Right lobe of liver (tissue), 6 donors: ENCODE measurements around the gene DTNB. TPM values are rescaled to one million over a fixed set of nuclear protein-coding genes. Genes with fewer than 3 reads are reported as not detected.
A peak's percentile ranks its signal among the peaks of the same experiment; 100 is the strongest.

Experiments used
- ATAC-seq, 4 donors: fragments of 200-7000 bp; cut with Tn5 transposase; one replicate each; pipeline ENCODE4 v1.9.1; 2020; ENCODE audit warnings: mild to moderate bottlenecking in 4 of 4, moderate library complexity in 4 of 4
- DNase-seq, 3 donors: peaks; one replicate each; pipeline ENCODE4 v3.0.0-alpha.2; 2020
- H3K27ac ChIP-seq, 3 donors: fragments of 200-600 bp; one replicate each; pipeline ENCODE4 v1.8.0; 2022
- H3K27me3 ChIP-seq, 2 donors: fragments of 200-600 bp; one replicate each; pipeline ENCODE4 v1.8.0; 2022
- H3K36me3 ChIP-seq, 4 donors: fragments of 200-600 bp; sonication (generic) in 1 of 4; one replicate each; pipeline versions ENCODE4 v1.5.1 to v1.8.0; 2017 to 2022; ENCODE audit warnings: control low read depth in 1 of 4
- H3K4me1 ChIP-seq, 4 donors: fragments of 200-600 bp; sonication (generic) in 1 of 4; one replicate each; pipeline versions ENCODE4 v1.5.1 to v1.8.0; 2017 to 2022; ENCODE audit warnings: control low read depth in 1 of 4
- H3K4me3 ChIP-seq, 3 donors: fragments of 200-600 bp; one replicate each; pipeline ENCODE4 v1.8.0; 2022
- H3K9me3 ChIP-seq, 4 donors: fragments of 200-600 bp; sonication (generic) in 1 of 4; one replicate each; pipeline versions ENCODE4 v1.5.1 to v1.8.0; 2017 to 2022; ENCODE audit warnings: control low read depth in 1 of 4
- POLR2A ChIP-seq: fragments of 450-650 bp; IDR thresholded peaks from one replicate; pipeline ENCODE4 v1.6.1; 2017; ENCODE audit warnings: antibody characterized with exemption, mild to moderate bottlenecking
- WGBS: methylation state at CpG from one replicate; pipeline ENCODE4 v1.1.6; 2018; ENCODE audit warnings: low coverage, low lambda C conversion rate; ENCODE audit not compliant: insufficient coverage; ENCODE audit errors: missing lambda C conversion rate; 5-methylcytosine and 5-hydroxymethylcytosine counted together
- intact Hi-C, 2 donors: fragments of 100-400 bp; cut with DNase I; formaldehyde crosslinking; loops; one replicate each; pipeline versions ENCODE4 v1.11.2 to v1.14.1; 2022
- total RNA-seq, 6 experiments: library from RNA; depleted of rRNA in 2 of 6; stranded (reverse); fragments of >200 nt in 2 of 6; fragmentation: NEBNext Ultra II Directional in 3 of 6; extraction: Animal tissue kit (Norgen Biotek cat#: 25700) in 3 of 6; gene quantifications; one replicate each; pipeline versions ENCODE4 v1.1.0 to v1.2.4, GENCODE V29; 2016 to 2023
- TF ChIP-seq, protein P1 (sequence below), 4 donors: fragments of 200-600 bp in 3 of 4; fragments of 450-650 bp in 1 of 4; IDR thresholded peaks; one replicate each; pipeline versions ENCODE4 v1.5.1 to v1.8.0; 2016 to 2022; ENCODE audit warnings: antibody characterized with exemption in 4 of 4, mild to moderate bottlenecking in 2 of 4
- donor health status: DM: no; HTN: yes; CAD: no.
- donor health status: DM: no; HTN: no; CAD: no.
- donor health status: DM: no; HTN: no; CAD: no.
- donor health status: DM: no; HTN: yes; CAD: no.
- donor health status: DM: no; HTN: yes; CAD: no.

The DTNB gene
- total RNA-seq, 6 experiments from 2014 or later = 7.0 to 10.3 (median 8.8) TPM

DNA sequence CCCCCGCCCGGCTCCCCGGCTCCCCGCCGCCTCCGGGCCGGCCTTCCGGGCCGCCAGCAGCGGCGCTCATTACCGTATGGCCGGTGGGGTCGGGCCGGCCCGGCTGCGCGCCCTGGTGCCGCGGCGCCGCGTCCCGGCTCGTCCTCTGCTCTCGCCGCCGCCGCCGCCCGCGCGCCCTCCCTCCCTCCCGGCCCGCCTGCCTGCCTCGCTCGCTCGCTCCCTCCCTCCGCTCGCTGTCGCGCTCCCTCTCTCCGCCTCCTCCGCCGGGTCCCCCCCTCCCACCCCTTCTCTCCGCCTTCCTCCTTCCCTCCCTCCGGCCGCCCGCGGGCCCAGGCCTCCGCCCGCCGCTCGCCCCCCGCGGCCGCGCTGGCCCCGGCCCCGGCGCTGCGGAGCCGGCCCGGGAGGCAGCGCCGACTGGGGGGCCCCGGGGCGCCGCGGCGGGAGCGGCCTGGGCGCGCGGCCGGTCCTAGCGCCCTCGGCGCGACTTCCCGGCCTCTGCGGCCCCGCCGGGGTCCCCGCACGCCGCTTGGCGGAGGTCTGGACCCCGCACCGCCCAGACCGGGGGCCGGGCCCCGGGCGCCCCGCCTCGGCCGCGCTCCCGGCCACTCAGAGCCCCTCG lies 331.5 kb downstream of the DTNB start, which contains the start of gene DNMT3A:
Gene DNMT3A (minus strand): TSS at position 173 of the 619 bp plus-strand sequence. CDS start 27,941 bp downstream, outside the sequence.
- peaks cover 0 to 3% (median 0%) of the 10 kb centered on the region in 4 donors for H3K4me1 ChIP-seq
- no peaks in the 10 kb centered on the region for H3K27me3 ChIP-seq
- peak; percentile 76 to 80 (median 80) for DNase-seq
- intact Hi-C loops = no loop called here
- WGBS = 0% methylated on average over 4 of the region's 100 CpGs
- H3K27ac ChIP-seq = peak within 1 kb of the TSS in 2 of 3 donors; percentile 36 to 67
- H3K9me3 ChIP-seq = no peaks in the 10 kb centered on the region
- ATAC-seq = peak; percentile 43 to 66 (median 62)
- TF ChIP-seq, protein P1, sequence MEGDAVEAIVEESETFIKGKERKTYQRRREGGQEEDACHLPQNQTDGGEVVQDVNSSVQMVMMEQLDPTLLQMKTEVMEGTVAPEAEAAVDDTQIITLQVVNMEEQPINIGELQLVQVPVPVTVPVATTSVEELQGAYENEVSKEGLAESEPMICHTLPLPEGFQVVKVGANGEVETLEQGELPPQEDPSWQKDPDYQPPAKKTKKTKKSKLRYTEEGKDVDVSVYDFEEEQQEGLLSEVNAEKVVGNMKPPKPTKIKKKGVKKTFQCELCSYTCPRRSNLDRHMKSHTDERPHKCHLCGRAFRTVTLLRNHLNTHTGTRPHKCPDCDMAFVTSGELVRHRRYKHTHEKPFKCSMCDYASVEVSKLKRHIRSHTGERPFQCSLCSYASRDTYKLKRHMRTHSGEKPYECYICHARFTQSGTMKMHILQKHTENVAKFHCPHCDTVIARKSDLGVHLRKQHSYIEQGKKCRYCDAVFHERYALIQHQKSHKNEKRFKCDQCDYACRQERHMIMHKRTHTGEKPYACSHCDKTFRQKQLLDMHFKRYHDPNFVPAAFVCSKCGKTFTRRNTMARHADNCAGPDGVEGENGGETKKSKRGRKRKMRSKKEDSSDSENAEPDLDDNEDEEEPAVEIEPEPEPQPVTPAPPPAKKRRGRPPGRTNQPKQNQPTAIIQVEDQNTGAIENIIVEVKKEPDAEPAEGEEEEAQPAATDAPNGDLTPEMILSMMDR (IDR thresholded peaks at IDR 0.05) = no peak
- peak; percentile 23 for TF ChIP-seq POLR2A
- peak within 1 kb of the TSS; percentile 59 to 80 (median 65) for H3K4me3 ChIP-seq
- no peaks in the 10 kb centered on the region for H3K36me3 ChIP-seq

DNA sequence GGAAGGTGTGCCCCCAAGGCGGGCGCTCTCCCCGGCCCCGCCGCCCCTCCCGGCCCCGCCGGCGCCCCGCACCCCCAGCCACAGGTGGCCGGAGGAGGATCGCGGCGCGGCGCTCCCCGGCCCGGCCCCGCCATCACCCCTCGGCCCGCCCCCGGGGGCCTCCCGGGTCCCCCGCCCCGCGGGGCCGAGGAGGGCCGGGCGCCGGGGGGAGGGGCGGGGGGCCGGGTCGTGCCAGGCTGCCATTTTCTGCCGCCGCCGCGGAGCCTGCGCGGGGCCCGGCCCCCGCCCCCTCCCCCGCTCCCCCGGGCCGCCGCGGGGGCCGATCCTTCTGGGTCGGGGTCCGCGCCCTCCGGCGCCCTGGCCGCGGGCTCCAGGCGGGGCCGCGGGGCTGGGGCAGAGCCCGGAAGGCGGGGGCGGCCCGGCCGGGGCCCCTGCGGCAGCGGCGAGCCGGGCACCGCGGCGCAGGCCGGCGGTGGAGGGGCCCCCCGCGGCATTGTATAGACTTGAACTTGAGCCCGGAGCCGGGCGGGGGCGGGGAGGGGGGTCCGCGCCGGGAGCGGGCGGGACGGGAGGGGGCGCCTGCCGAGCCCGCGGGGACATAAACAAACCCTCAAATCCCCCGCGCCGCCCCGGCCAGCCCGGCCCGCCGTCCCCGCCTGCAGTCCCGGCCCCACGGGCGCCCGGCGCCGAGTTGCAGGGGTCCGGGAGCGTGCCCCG lies 332.2 kb downstream of the DTNB start:
- DNase-seq = peak in 1 of 3 donors; percentile 46
- no CpG with 5 or more reads among the region's 104 CpGs for WGBS
- Histone ChIP-seq H3K4me1 (peaks cover 0 to 3% (median 0%) of the 10 kb centered on the region in 4 donors), H3K36me3 (no peaks in the 10 kb centered on the region), H3K4me3 (peak overlapping the region; percentile 59 to 80 (median 59)), H3K9me3 (no peaks in the 10 kb centered on the region), H3K27me3 (no peaks in the 10 kb centered on the region), H3K27ac (peak overlapping the region in 1 of 3 donors; percentile 59)
- TF ChIP-seq POLR2A = no peak
- TF ChIP-seq, protein P1 (IDR thresholded peaks at IDR 0.05) = no peak
- intact Hi-C loops = no loop called here
- no peak for ATAC-seq

DNA sequence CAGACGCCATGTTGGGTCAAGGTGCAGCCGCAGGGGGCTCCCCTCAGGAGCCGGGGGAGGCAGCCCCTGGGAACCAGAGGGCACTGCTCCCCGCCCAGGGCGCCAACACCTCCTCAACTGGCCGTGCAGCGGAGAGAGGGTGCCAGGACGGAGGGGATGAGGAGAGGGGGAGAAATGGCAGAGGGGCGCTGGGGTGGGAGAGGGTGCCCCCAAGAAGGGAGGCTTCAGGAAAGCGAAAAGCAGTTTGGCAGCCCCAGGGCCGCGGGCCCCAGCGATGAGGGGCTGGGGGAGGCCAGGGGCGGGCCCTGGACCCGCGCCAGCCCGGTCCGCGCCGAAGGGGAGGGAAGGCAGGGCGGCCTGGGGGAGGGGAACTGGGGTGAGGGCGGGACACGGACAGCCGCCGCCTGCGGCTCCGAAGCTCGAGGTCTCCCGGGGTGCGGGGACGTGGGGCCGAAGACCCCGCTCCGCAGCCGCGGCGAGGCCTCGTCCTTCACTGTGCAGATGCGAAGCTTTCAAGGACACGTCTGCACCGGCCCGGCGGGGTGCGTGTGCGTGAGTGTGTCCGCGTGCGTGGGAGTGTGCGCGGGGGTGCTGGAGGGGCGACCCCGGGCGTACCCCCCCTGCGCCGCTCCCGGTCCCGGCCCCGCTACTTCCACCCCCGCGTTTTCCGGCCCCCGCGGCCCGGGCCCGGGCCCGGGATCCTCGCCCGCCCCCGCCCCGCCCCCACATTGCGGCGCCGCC lies 333.0 kb downstream of the DTNB start:
- H3K4me1 ChIP-seq = peaks cover 0 to 7% (median 0%) of the 10 kb centered on the region in 4 donors
- TF ChIP-seq, protein P1 (IDR thresholded peaks at IDR 0.05) = no peak
- no peak for TF ChIP-seq POLR2A
- no peaks in the 10 kb centered on the region for H3K9me3 ChIP-seq
- H3K27me3 ChIP-seq = no peaks in the 10 kb centered on the region
- ATAC-seq (peak in 2 of 4 donors; percentile 14 to 17), DNase-seq (peak in 2 of 3 donors; percentile 52 to 64)
- WGBS = 4% methylated on average over 13 of the region's 73 CpGs
- H3K36me3 ChIP-seq = no peaks in the 10 kb centered on the region
- H3K27ac ChIP-seq = peak overlapping the region; percentile 20 to 55 (median 38)
- H3K4me3 ChIP-seq = peak overlapping the region; percentile 59 to 80 (median 59)
- intact Hi-C loops = no loop called here

DNA sequence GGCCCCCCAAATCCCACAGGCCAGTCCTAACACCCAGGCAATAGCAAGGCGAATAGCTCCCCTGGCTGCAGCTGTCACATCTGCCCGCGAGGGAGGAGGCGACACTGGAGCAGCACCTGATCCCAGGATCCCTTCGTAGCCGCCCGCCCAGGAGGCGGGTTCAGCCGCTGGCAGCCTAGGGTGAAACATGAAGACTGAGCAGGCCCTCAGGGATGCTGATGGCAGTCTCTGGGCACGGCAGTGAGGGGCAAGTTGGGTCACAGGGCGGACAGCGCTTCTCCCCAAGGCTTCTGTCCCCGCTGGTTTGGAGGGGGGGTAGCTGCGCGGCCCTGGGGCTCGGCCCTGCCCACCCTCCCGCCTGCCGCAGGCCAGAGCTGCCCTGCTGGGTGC lies 333.6 kb downstream of the DTNB start:
- DNase-seq (peak; percentile 50 to 71 (median 69)), ATAC-seq (peak; percentile 13 to 40 (median 25))
- H3K4me1 ChIP-seq = peaks cover 0 to 7% (median 0%) of the 10 kb centered on the region in 4 donors
- H3K27ac ChIP-seq = peak overlapping the region in 2 of 3 donors; percentile 1 to 55
- no peaks in the 10 kb centered on the region for H3K36me3 ChIP-seq
- 60% methylated on average over 1 of the region's 18 CpGs for WGBS
- intact Hi-C loops = no loop called here
- H3K27me3 ChIP-seq = no peaks in the 10 kb centered on the region
- no peak for TF ChIP-seq POLR2A
- TF ChIP-seq, protein P1 (IDR thresholded peaks at IDR 0.05) = peak in 1 of 4 donors; percentile 5
- peak overlapping the region; percentile 59 to 80 (median 59) for H3K4me3 ChIP-seq
- no peaks in the 10 kb centered on the region for H3K9me3 ChIP-seq
